A549 (cell line): ENCODE results near the gene ANKRD11. TPM values are rescaled to one million over a fixed set of nuclear protein-coding genes. Genes with fewer than 3 reads are reported as not detected.
A peak's percentile ranks its signal among the peaks of the same experiment; 100 is the strongest.

ENCODE experiments used
- ATAC-seq, 2 experiments: fragments of 200-7000 bp in 1 of 2; fragments of >200 bp in 1 of 2; cut with Nextera tagmentation in 1 of 2; cut with Tn5 transposase in 1 of 2; 3 replicates each; pipeline versions ENCODE4 v1.8.0 to v1.9.1; 2018 to 2020; ENCODE audit warnings: mild to moderate bottlenecking in 1 of 2, moderate library complexity in 1 of 2
- CTCF ChIA-PET: fragments of 300-600 bp; sonication (Branson Sonifier 250); formaldehyde crosslinking; extraction: SDS; loops from one replicate; lab custom pipeline; 2021; ENCODE audit warnings: antibody characterized with exemption, inconsistent platforms; lab: Yijun Ruan, JAX
- POLR2A ChIA-PET: fragments of 350-600 bp; formaldehyde crosslinking; extraction: SDS; loops from one replicate; lab custom pipeline; 2021; ENCODE audit warnings: antibody characterized with exemption, inconsistent platforms; lab: Yijun Ruan, JAX
- DNase-seq, 2 experiments: peaks; one replicate each; pipeline versions ENCODE4 v3.0.0 to v3.0.0-alpha.2; 2011 to 2016; ENCODE audit warnings: low read depth in 1 of 2, low spot score in 1 of 2
- FAIRE-seq: peaks from 2 replicates; lab custom pipeline; 2011; peaks lifted over from hg19 to GRCh38; lab: Jason Lieb, UNC
- H3K27ac ChIP-seq, 2 experiments: fragments of >200 bp; sonication (Bioruptor Twin); formaldehyde crosslinking; 3 replicates each; pipeline ENCODE4 v1.5.1; 2016 to 2017
- H3K4me1 ChIP-seq: fragments of >200 bp; sonication (Bioruptor Twin); formaldehyde crosslinking; 3 replicates; pipeline ENCODE4 v1.6.1; 2016
- H3K4me2 ChIP-seq: fragments of >200 bp; sonication (Bioruptor Twin); formaldehyde crosslinking; 3 replicates; pipeline ENCODE4 v1.6.1; 2016
- H3K4me3 ChIP-seq: fragments of >200 bp; sonication (Bioruptor Twin); formaldehyde crosslinking; 3 replicates; pipeline ENCODE4 v1.5.1; 2016
- H3K9me3 ChIP-seq: fragments of >200 bp; sonication (Bioruptor Twin); formaldehyde crosslinking; 3 replicates; pipeline ENCODE4 v1.6.1; 2016
- CHD2 ChIP-seq: fragments of 150-350 bp; IDR thresholded peaks from 2 replicates; pipeline ENCODE4 v1.6.1; 2014; ENCODE audit warnings: low read length; ENCODE audit not compliant: partially characterized antibody
- CHD4 ChIP-seq: fragments of 200-600 bp; sonication (generic); IDR thresholded peaks from 2 replicates; pipeline ENCODE4 v1.6.1; 2016; ENCODE audit warnings: antibody characterized with exemption, mild to moderate bottlenecking, borderline replicate concordance
- EHF ChIP-seq: fragments of 250-450 bp; sonication (Bioruptor Pico); IDR thresholded peaks from 2 replicates; pipeline ENCODE4 v1.5.0; 2020; ENCODE audit warnings: mild to moderate bottlenecking
- ESRRA ChIP-seq: fragments of 150-350 bp; IDR thresholded peaks from 2 replicates; pipeline ENCODE4 v1.6.1; 2014; ENCODE audit warnings: mild to moderate bottlenecking, low read length, borderline replicate concordance
- FOSB ChIP-seq: fragments of 250-450 bp; sonication (Bioruptor Pico); IDR thresholded peaks from 2 replicates; pipeline ENCODE4 v1.5.0; 2020; ENCODE audit warnings: mild to moderate bottlenecking, moderate library complexity
- FOXS1 ChIP-seq: fragments of 250-450 bp; sonication (Bioruptor Pico); IDR thresholded peaks from 2 replicates; pipeline ENCODE4 v1.5.0; 2020; ENCODE audit warnings: mild to moderate bottlenecking, moderate library complexity
- HEYL ChIP-seq: fragments of 250-450 bp; sonication (Bioruptor Pico); IDR thresholded peaks from 2 replicates; pipeline ENCODE4 v1.8.0; 2021; ENCODE audit warnings: mild to moderate bottlenecking, moderate library complexity
- HOXA7 ChIP-seq: fragments of 250-450 bp; sonication (Bioruptor Pico); IDR thresholded peaks from 2 replicates; pipeline ENCODE4 v1.5.0; 2020; ENCODE audit warnings: mild to moderate bottlenecking, moderate library complexity
- JUNB ChIP-seq: fragments of >200 bp; sonication (Bioruptor Twin); formaldehyde crosslinking; IDR thresholded peaks from 2 replicates; pipeline ENCODE4 v1.6.1; 2016
- MAFK ChIP-seq: fragments of 450-650 bp; IDR thresholded peaks from 2 replicates; pipeline ENCODE4 v1.6.1; 2014; ENCODE audit not compliant: partially characterized antibody
- MAZ ChIP-seq: fragments of 150-350 bp; IDR thresholded peaks from 2 replicates; pipeline ENCODE4 v1.6.1; 2014; ENCODE audit warnings: antibody characterized with exemption, low read depth, low read length, borderline replicate concordance
- NPAS2 ChIP-seq: fragments of 250-450 bp; sonication (Bioruptor Pico); IDR thresholded peaks from 2 replicates; pipeline ENCODE4 v1.8.0; 2022; ENCODE audit warnings: mild to moderate bottlenecking, moderate library complexity, borderline replicate concordance
- NR3C1 ChIP-seq: fragments of >200 bp; sonication (Bioruptor Twin); formaldehyde crosslinking; IDR thresholded peaks from 3 replicates; pipeline ENCODE4 v1.6.1; 2017
- POLR2A ChIP-seq: IDR thresholded peaks from 2 replicates; pipeline ENCODE4 v1.6.1; 2012; ENCODE audit warnings: mild to moderate bottlenecking, low read length
- POLR2AphosphoS2 ChIP-seq: conservative IDR thresholded peaks from 2 replicates; pipeline ENCODE4 v1.6.1; 2012; ENCODE audit warnings: low read length, improper control_type of control experiment, inconsistent platforms
- RAD21 ChIP-seq, 2 experiments: fragments of >200 bp in 1 of 2; sonication (Bioruptor Twin) in 1 of 2; formaldehyde crosslinking in 1 of 2; IDR thresholded peaks in 1 of 2; conservative IDR thresholded peaks in 1 of 2; 2 replicates in 1 of 2; 3 replicates in 1 of 2; pipeline ENCODE4 v1.6.1; 2012 to 2018; ENCODE audit warnings: inconsistent platforms in 1 of 2
- RFX5 ChIP-seq: fragments of 450-650 bp; IDR thresholded peaks from 2 replicates; pipeline ENCODE4 v1.7.1; 2014; ENCODE audit warnings: antibody characterized with exemption, mild to moderate bottlenecking, moderate library complexity
- SMC3 ChIP-seq: fragments of >200 bp; sonication (Bioruptor Twin); formaldehyde crosslinking; IDR thresholded peaks from 3 replicates; pipeline ENCODE4 v1.6.1; 2018; ENCODE audit warnings: inconsistent platforms
- TP53 ChIP-seq: fragments of 250-450 bp; sonication (Bioruptor Pico); IDR thresholded peaks from 2 replicates; pipeline ENCODE4 v1.5.0; 2021; ENCODE audit warnings: mild to moderate bottlenecking, moderate library complexity
- ZC3H11A ChIP-seq: fragments of 450-650 bp; IDR thresholded peaks from 2 replicates; pipeline ENCODE4 v1.6.1; 2014; ENCODE audit warnings: antibody characterized with exemption, mild to moderate bottlenecking
- ZSCAN20 ChIP-seq: fragments of 250-450 bp; sonication (Bioruptor Pico); IDR thresholded peaks from 2 replicates; pipeline ENCODE4 v1.8.0; 2022; ENCODE audit warnings: mild to moderate bottlenecking, moderate library complexity
- WGBS: methylation state at CpG from one replicate; pipeline ENCODE4 v1.1.6; 2017; ENCODE audit errors: missing lambda C conversion rate; 5-methylcytosine and 5-hydroxymethylcytosine counted together
- polyA plus RNA-seq, 4 experiments: library from polyadenylated mRNA; depleted of rRNA in 3 of 4; stranded (reverse); fragments of >200 nt; fragmentation: RNase III in 1 of 4; extraction: RNeasy Plus Mini Kit Qiagen cat#74134 plus additional on column Dnase treatment in 1 of 4; gene quantifications; 2 replicates in 3 of 4; 3 replicates in 1 of 4; pipeline ENCODE4 v1.2.3, GENCODE V29; 2011 to 2017
- TF ChIP-seq, protein P1 (sequence below): fragments of >200 bp; sonication (Bioruptor Twin); formaldehyde crosslinking; IDR thresholded peaks from 3 replicates; pipeline ENCODE4 v1.5.1; 2016
- TF ChIP-seq, protein P2 (sequence below): fragments of 200-600 bp; sonication (generic); IDR thresholded peaks from 2 replicates; pipeline ENCODE4 v1.6.1; 2016; ENCODE audit warnings: antibody characterized with exemption, mild to moderate bottlenecking, moderate library complexity
- TF ChIP-seq, protein P3 (sequence below): fragments of >200 bp; sonication (Bioruptor Twin); formaldehyde crosslinking; IDR thresholded peaks from 2 replicates; pipeline ENCODE4 v1.6.1; 2016

Gene ANKRD11
- polyA plus RNA-seq, 2 of the 4 experiments (the other 2 are of a cell fraction), result 53.6 to 54.9 TPM

DNA sequence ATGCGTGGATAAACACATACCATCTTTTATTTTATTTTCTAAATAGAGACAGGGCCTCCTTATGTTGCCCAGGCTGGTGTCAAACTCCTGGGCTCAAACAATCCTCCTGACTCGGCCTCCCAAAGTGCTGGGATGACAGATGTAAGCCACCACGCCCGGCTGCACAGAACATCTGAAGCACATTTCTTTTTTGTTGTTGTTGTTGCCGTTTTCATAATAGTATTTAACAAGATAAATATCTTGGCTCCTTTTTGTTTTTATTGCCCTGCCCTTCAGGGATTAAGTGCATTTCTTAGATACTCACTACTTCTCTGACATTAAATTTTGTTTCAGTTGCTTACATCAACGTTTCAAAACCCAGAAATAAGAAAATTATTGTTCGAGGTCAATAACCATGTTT lies 37.4 kb downstream of the ANKRD11 start (continued):
- TF ChIP-seq ZSCAN20 (CRISPR knock-in tag) (no peak), RFX5 (no peak), ZC3H11A (no peak), JUNB (no peak), HEYL (CRISPR knock-in tag) (no peak), EHF (no peak), FOXS1 (no peak)
- TF ChIP-seq, protein P1, sequence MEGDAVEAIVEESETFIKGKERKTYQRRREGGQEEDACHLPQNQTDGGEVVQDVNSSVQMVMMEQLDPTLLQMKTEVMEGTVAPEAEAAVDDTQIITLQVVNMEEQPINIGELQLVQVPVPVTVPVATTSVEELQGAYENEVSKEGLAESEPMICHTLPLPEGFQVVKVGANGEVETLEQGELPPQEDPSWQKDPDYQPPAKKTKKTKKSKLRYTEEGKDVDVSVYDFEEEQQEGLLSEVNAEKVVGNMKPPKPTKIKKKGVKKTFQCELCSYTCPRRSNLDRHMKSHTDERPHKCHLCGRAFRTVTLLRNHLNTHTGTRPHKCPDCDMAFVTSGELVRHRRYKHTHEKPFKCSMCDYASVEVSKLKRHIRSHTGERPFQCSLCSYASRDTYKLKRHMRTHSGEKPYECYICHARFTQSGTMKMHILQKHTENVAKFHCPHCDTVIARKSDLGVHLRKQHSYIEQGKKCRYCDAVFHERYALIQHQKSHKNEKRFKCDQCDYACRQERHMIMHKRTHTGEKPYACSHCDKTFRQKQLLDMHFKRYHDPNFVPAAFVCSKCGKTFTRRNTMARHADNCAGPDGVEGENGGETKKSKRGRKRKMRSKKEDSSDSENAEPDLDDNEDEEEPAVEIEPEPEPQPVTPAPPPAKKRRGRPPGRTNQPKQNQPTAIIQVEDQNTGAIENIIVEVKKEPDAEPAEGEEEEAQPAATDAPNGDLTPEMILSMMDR, result no peak
- TF ChIP-seq, protein P2, sequence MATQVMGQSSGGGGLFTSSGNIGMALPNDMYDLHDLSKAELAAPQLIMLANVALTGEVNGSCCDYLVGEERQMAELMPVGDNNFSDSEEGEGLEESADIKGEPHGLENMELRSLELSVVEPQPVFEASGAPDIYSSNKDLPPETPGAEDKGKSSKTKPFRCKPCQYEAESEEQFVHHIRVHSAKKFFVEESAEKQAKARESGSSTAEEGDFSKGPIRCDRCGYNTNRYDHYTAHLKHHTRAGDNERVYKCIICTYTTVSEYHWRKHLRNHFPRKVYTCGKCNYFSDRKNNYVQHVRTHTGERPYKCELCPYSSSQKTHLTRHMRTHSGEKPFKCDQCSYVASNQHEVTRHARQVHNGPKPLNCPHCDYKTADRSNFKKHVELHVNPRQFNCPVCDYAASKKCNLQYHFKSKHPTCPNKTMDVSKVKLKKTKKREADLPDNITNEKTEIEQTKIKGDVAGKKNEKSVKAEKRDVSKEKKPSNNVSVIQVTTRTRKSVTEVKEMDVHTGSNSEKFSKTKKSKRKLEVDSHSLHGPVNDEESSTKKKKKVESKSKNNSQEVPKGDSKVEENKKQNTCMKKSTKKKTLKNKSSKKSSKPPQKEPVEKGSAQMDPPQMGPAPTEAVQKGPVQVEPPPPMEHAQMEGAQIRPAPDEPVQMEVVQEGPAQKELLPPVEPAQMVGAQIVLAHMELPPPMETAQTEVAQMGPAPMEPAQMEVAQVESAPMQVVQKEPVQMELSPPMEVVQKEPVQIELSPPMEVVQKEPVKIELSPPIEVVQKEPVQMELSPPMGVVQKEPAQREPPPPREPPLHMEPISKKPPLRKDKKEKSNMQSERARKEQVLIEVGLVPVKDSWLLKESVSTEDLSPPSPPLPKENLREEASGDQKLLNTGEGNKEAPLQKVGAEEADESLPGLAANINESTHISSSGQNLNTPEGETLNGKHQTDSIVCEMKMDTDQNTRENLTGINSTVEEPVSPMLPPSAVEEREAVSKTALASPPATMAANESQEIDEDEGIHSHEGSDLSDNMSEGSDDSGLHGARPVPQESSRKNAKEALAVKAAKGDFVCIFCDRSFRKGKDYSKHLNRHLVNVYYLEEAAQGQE, result no peak
- TF ChIP-seq, all 56 proteins: peak for 0

DNA sequence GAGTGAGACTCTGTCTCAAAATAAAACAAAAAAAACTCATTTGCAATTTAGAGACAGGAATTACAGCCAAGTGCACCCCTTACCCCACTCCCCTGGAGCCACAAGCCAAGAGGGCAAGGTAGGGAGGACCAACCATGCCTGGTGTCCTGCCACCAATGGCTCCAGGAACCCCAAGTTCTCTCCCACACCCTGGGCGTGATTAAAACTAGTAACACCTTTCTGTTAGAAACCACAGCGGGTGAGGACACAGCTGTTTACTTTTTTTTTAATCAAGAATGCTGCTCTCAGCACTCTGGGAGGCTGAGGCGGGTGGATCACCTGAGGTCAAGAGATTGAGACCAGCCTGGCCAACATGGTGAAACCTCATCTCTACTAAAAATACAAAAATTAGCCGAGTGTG lies 38.1 kb downstream of the ANKRD11 start:
- FAIRE-seq, result no peak
- TF ChIP-seq CHD4 (no peak), HOXA7 (CRISPR knock-in tag) (no peak), MAFK (no peak)
- TF ChIP-seq, all 56 proteins: peak for 0
- ATAC-seq, result no peak
- H3K4me3 ChIP-seq, result no peak overlapping the region
- WGBS, result 87% methylated on average over 4 of the region's 4 CpGs
- CTCF ChIA-PET, result interaction anchor here (1.4 kb wide), 1 partner anchor 20 kb away, joined by 3 read pairs; no protein-coding TSS in a partner anchor
- no peak for DNase-seq
- H3K27ac ChIP-seq, result no peak overlapping the region
- POLR2A ChIA-PET, result no interaction called here
- peaks cover 46% of the 10 kb centered on the region; the same call in 2 of the 3 replicates for H3K4me1 ChIP-seq
- H3K4me2 ChIP-seq, result no peak overlapping the region
- H3K9me3 ChIP-seq, result peaks cover 4% of the 10 kb centered on the region; the same call in 1 of the 3 replicates

DNA sequence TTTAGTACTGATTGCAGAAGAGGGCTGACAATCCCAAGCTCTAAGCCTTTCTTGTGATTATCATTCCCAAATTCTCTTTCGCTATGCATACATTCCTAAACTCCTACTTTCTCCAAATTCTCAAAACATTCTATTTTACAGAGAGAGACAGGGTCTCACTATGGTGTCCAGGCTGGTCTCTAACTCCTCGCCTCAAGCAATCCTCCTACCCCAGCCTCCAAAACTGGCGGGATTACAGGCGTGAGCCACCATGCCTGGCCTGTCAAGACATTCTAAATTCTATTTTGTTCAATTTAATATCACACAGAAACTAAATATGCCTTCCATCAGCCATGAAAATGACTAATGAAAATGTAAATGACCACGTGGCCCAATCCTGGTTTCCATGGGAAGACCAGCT lies 39.8 kb downstream of the ANKRD11 start:
- FAIRE-seq (no peak), DNase-seq (no peak), ATAC-seq (no peak)
- peaks cover 62% of the 10 kb centered on the region; the same call in 2 of the 3 replicates for H3K4me1 ChIP-seq
- H3K4me3 ChIP-seq, result no peak overlapping the region
- no peaks in the 10 kb centered on the region for H3K9me3 ChIP-seq
- ChIA-PET POLR2A (no interaction called here), CTCF (interaction anchor here (0.7 to 1.5 kb wide), 2 partner anchors 15 to 147 kb away, joined by 3 read pairs; no protein-coding TSS in a partner anchor)
- 90% methylated on average over 5 of the region's 5 CpGs for WGBS
- no peak overlapping the region for H3K27ac ChIP-seq
- H3K4me2 ChIP-seq, result 0 out of 3 replicates have a peak overlapping the region, but pooled peaks have one; percentile 2
- TF ChIP-seq, protein P3, sequence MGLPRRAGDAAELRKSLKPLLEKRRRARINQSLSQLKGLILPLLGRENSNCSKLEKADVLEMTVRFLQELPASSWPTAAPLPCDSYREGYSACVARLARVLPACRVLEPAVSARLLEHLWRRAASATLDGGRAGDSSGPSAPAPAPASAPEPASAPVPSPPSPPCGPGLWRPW, result no peak
- TF ChIP-seq CHD4 (no peak), POLR2A (no peak), NR3C1 (no peak), ZC3H11A (no peak), SMC3 (no peak), FOSB (no peak), HEYL (CRISPR knock-in tag) (no peak), RAD21 (conservative IDR thresholded peaks at IDR 0.05 in 1 of 2, IDR thresholded peaks at IDR 0.05 in 1 of 2) (no peak), TP53 (CRISPR knock-in tag) (no peak), ESRRA (no peak), POLR2AphosphoS2 (no peak), MAZ (no peak), CHD2 (no peak), NPAS2 (CRISPR knock-in tag) (no peak), EHF (no peak)
- TF ChIP-seq, protein P2, result no peak
- TF ChIP-seq, protein P1, result no peak
